AG10803 (cell line): ENCODE data around the gene FAM81A.

Experiments
- DNase-seq: peaks from one replicate; pipeline ENCODE4 v3.0.0; 2010; ENCODE audit warnings: low read depth
- H3K4me3 ChIP-seq: 2 replicates; pipeline ENCODE4 v1.5.1; 2011; ENCODE audit warnings: mild to moderate bottlenecking, low read length, control low read depth
- TF ChIP-seq, protein P1 (sequence below): conservative IDR thresholded peaks from 2 replicates; pipeline ENCODE4 v1.5.1; 2011; ENCODE audit warnings: mild to moderate bottlenecking, low read length, control low read depth, inconsistent platforms

FAM81A gene

GRCh38 chr15:59550956-59551355 lies 113.0 kb downstream of the FAM81A start:
- H3K4me3 ChIP-seq, result no peak overlapping the region
- no peak for DNase-seq
- TF ChIP-seq, protein P1, sequence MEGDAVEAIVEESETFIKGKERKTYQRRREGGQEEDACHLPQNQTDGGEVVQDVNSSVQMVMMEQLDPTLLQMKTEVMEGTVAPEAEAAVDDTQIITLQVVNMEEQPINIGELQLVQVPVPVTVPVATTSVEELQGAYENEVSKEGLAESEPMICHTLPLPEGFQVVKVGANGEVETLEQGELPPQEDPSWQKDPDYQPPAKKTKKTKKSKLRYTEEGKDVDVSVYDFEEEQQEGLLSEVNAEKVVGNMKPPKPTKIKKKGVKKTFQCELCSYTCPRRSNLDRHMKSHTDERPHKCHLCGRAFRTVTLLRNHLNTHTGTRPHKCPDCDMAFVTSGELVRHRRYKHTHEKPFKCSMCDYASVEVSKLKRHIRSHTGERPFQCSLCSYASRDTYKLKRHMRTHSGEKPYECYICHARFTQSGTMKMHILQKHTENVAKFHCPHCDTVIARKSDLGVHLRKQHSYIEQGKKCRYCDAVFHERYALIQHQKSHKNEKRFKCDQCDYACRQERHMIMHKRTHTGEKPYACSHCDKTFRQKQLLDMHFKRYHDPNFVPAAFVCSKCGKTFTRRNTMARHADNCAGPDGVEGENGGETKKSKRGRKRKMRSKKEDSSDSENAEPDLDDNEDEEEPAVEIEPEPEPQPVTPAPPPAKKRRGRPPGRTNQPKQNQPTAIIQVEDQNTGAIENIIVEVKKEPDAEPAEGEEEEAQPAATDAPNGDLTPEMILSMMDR, result no peak

- no peak overlapping the region for H3K4me3 ChIP-seq
- TF ChIP-seq, protein P1, result no peak
- DNase-seq, result peak; percentile 64
These were observed 116.1 kb downstream of the FAM81A start for GRCh38 chr15:59553879-59554735.

- DNase-seq, result no peak
- no peak overlapping the region for H3K4me3 ChIP-seq
- TF ChIP-seq, protein P1, result no peak
These were observed 117.7 kb downstream of the FAM81A start for GRCh38 chr15:59555696-59556095.

DNA sequence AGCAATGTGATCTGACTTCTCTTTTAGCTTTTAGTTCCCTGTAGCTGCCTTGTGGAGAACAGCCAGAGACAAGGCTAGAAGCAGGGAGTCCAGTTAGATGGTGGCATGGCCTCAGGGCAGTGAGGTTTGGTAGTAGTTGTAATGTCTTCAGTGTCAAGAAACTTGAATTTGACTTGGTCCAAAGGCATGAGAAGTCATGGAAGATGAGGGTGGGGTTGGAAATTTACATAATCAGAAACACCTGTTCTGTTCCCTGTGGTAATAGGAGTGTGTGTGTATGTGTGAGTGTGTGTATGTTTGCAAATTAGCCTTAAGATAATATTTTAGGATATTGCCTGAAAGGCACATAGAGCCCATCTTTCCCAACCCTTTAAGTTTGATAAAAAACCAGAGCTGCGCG lies 118.4 kb downstream of the FAM81A start:
- H3K4me3 ChIP-seq, result no peak overlapping the region
- TF ChIP-seq, protein P1, result no peak
- DNase-seq, result peak; percentile 11

GRCh38 chr15:59557581-59557980 lies 119.6 kb downstream of the FAM81A start:
- TF ChIP-seq, protein P1, result no peak
- H3K4me3 ChIP-seq, result no peak overlapping the region
- DNase-seq, result no peak

- TF ChIP-seq, protein P1, result no peak
- DNase-seq, result no peak
- no peak overlapping the region for H3K4me3 ChIP-seq
These were observed 120.9 kb downstream of the FAM81A start for GRCh38 chr15:59558851-59559250.

DNA sequence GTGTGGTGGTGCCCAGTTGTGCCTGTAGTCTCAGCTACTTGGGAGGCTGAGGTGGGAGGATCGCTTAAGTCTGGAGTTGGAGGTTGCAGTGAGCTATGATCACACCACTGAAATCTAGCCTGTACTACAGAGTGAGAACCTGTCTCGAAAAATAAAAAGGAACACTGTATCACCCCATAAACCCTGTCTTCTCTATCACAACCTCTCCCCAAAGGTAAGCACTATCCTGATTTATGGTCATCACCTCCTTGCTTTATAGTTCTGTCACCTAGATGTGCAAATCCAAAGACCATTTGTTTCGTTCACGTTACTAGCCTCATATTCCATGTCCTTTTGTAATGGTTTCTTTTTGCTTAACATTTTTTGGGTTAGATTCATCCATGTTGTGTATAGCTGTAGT lies 123.6 kb downstream of the FAM81A start:
- no peak for DNase-seq
- TF ChIP-seq, protein P1, result no peak
- no peak overlapping the region for H3K4me3 ChIP-seq
